ENCODE measurements around the gene PARVA.

PARVA gene

GRCh38 chr11:12560861-12561260, 183.5 kb downstream of the PARVA start:
- in situ Hi-C loops (cut with MboI; ENCODE audit: low pct_unique_long_range_greater_than_20kb, low sequenced_read_pairs, unreplicated experiment): no loop called here
- no peak for TF ChIP-seq CTCF (IDR thresholded peaks at IDR 0.05; ENCODE audit: extremely low read depth, insufficient read depth, missing control alignments)
- DNase-seq (ENCODE audit: low spot score): no peak

DNA sequence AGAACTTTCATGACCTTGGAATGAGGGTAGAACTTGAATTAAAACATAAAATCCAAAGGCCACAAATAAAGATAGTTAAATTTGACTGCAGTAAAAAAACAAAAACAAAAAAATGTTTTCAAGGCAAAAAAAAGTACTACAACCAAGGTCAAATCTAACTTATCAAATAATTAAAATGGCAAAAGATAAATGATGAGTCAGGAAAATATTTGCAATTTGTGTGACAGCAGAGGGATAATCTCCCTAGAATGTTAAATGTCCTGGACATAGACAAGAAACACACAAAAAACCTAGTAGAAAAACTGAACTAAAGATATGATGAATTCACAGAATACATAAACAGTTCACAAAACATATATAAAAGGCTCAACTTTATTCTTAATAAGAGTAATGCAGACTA, 186.6 kb downstream of the PARVA start:
- no peak for TF ChIP-seq CTCF (IDR thresholded peaks at IDR 0.05; ENCODE audit: extremely low read depth, insufficient read depth, missing control alignments)
- in situ Hi-C loops (cut with MboI; ENCODE audit: low pct_unique_long_range_greater_than_20kb, low sequenced_read_pairs, unreplicated experiment): no loop called here
- no peak for DNase-seq (ENCODE audit: low spot score)

DNA sequence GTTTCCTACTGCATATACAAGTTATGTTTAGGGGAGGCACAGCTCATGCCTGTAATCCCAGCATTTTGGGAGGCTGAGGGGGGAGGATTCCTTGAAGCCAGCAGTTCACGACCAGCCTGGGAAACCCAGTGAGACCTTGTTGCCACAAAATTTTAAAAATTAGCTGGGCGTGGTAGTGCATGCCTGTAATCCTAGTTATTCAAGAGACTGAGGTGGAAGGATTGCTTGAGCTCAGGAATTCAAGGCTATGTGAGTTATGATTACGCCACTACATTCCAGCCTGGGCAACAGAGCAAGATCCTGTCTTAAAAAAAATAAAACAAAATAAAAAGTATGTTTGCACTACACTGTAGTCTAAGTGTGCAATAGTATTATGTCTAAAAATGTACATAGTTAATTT, 188.0 kb downstream of the PARVA start:
- no peak for TF ChIP-seq CTCF (IDR thresholded peaks at IDR 0.05; ENCODE audit: extremely low read depth, insufficient read depth, missing control alignments)
- in situ Hi-C loops (cut with MboI; ENCODE audit: low pct_unique_long_range_greater_than_20kb, low sequenced_read_pairs, unreplicated experiment): no loop called here
- no peak for DNase-seq (ENCODE audit: low spot score)

GRCh38 chr11:12567746-12568460, 190.5 kb downstream of the PARVA start:
- DNase-seq (ENCODE audit: low spot score): no peak
- in situ Hi-C loops (cut with MboI; ENCODE audit: low pct_unique_long_range_greater_than_20kb, low sequenced_read_pairs, unreplicated experiment): no loop called here
- TF ChIP-seq CTCF (IDR thresholded peaks at IDR 0.05; ENCODE audit: extremely low read depth, insufficient read depth, missing control alignments): no peak

- DNase-seq (ENCODE audit: low spot score): no peak
- no peak for TF ChIP-seq CTCF (IDR thresholded peaks at IDR 0.05; ENCODE audit: extremely low read depth, insufficient read depth, missing control alignments)
- in situ Hi-C loops (cut with MboI; ENCODE audit: low pct_unique_long_range_greater_than_20kb, low sequenced_read_pairs, unreplicated experiment): no loop called here
Observed at GRCh38 chr11:12569499-12570425, 192.4 kb downstream of the PARVA start.

GRCh38 chr11:12573707-12574485, 196.5 kb downstream of the PARVA start:
- DNase-seq (ENCODE audit: low spot score): no peak
- in situ Hi-C loops (cut with MboI; ENCODE audit: low pct_unique_long_range_greater_than_20kb, low sequenced_read_pairs, unreplicated experiment): no loop called here
- no peak for TF ChIP-seq CTCF (IDR thresholded peaks at IDR 0.05; ENCODE audit: extremely low read depth, insufficient read depth, missing control alignments)
